MM.1S (cell line): ENCODE results near the gene TCF12.

Experiments used
- EZH2 ChIP-seq: fragments of 300-600 bp; sonication (generic); optimal IDR thresholded peaks from 2 replicates; pipeline ENCODE3; 2017; ENCODE audit warnings: low read depth, mild to moderate bottlenecking, antibody characterized with exemption, low read length, mixed read lengths
- EZH2phosphoT487 ChIP-seq: fragments of 300-600 bp; sonication (generic); IDR thresholded peaks from 2 replicates; pipeline ENCODE4 v1.6.1; 2018; ENCODE audit warnings: antibody characterized with exemption, low read length
- TF ChIP-seq, protein P1 (sequence below): fragments of 300-600 bp; sonication (generic); IDR thresholded peaks from 2 replicates; pipeline ENCODE4 v1.5.1; 2016; ENCODE audit warnings: antibody characterized with exemption, low read length, mixed read lengths

DNA sequence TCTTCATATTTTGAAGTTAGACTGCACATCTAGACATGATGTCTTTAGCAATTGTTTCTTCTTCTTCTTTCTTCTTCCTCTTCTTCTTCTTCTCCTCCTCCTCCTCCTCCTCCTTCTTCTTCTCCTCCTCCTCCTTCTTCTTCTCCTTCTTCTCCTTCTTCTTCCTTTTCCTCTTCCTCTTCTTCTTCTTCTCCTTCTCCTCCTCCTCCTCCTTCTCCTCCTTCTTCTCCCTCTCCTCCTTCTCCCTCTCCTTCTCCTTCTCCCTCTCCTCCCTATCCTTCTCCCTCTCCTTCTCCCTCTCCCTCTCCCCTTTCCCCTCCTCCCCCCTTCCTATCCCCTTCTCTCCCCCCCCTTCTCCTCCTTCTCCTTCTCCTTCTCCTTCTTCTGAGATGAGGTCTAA, 21.9 kb downstream of the TCF12 start:
- no peak for TF ChIP-seq EZH2
- TF ChIP-seq, protein P1, sequence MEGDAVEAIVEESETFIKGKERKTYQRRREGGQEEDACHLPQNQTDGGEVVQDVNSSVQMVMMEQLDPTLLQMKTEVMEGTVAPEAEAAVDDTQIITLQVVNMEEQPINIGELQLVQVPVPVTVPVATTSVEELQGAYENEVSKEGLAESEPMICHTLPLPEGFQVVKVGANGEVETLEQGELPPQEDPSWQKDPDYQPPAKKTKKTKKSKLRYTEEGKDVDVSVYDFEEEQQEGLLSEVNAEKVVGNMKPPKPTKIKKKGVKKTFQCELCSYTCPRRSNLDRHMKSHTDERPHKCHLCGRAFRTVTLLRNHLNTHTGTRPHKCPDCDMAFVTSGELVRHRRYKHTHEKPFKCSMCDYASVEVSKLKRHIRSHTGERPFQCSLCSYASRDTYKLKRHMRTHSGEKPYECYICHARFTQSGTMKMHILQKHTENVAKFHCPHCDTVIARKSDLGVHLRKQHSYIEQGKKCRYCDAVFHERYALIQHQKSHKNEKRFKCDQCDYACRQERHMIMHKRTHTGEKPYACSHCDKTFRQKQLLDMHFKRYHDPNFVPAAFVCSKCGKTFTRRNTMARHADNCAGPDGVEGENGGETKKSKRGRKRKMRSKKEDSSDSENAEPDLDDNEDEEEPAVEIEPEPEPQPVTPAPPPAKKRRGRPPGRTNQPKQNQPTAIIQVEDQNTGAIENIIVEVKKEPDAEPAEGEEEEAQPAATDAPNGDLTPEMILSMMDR: no peak
- no peak for TF ChIP-seq EZH2phosphoT487
